AG09319 (cell line): ENCODE data around the gene FAM72D.
"Not testable (repeated sequence)": the region's sequence is repeated elsewhere in the genome, so short reads cannot be mapped to it uniquely, and the experiment has no call there.

Source experiments
- DNase-seq: peaks from one replicate; pipeline ENCODE4 v3.0.0-alpha.2; 2010; ENCODE audit warnings: low read depth; ENCODE audit errors: extremely low read depth

FAM72D gene

GRCh38 chr1:145095284-145096057, at the start of gene FAM72D, which contains the start of gene SRGAP2B:
Gene FAM72D (plus strand): TSS chr1:145095974. CDS start chr1:145096848, 874 bp downstream.
Gene SRGAP2B (minus strand): TSS chr1:145095328. CDS start chr1:145092901, 2,427 bp downstream.
- not testable (repeated sequence) for DNase-seq

GRCh38 chr1:145047553-145047952, 48.2 kb upstream of the FAM72D start:
- not testable (repeated sequence) for DNase-seq

GRCh38 chr1:145048181-145048856, 47.5 kb upstream of the FAM72D start:
- DNase-seq = not testable (repeated sequence)

GRCh38 chr1:145052019-145052776, 43.6 kb upstream of the FAM72D start:
- not testable (repeated sequence) for DNase-seq

- DNase-seq = not testable (repeated sequence)
These were observed 42.3 kb upstream of the FAM72D start for GRCh38 chr1:145053428-145053827.

DNA sequence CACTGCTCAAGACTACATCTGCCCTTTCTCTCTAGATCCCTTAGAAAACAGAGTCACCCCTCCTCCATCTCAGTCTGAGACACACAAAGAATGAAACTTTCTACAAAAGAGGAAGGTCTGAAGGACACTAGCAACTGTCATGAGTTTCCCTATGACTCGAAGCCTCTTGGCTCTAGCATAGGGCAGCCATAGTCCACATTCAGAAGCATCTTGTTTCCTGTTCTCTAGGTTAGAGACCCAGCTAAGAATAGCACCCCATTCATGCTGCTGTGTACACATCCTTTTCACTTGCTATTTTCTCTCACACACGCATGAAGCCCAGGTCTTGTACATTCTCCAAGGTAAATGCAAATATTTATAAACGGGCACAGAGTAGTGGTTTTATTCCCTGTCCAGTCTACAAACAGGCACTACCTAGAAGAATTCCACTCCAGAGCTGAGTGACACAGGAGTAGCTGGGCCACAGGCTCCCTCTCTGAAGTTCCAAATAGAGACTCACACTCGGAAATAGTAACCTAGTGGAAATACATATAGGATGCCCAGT, 40.5 kb upstream of the FAM72D start:
- not testable (repeated sequence) for DNase-seq

GRCh38 chr1:145058184-145058583, 37.6 kb upstream of the FAM72D start:
- not testable (repeated sequence) for DNase-seq

DNA sequence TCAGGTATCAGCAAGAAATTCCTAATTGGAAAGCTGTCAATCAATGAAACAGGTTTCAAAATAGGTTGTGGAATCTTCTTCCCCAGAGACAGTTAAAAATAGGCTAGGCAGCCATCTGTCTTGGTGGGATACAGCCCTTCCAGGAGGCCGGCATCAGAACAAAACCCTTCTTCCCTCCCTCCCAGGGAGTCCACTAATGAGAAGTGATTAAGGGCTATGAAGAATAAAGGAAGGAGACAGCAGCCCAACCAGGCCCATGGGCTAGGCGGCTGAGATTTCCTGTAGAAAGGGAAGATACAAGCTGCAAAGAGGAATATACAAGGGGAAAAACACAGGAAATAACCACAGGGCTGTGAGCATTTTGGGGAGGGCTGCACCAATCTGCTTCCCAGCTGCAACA, 32.5 kb upstream of the FAM72D start:
- not testable (repeated sequence) for DNase-seq

DNA sequence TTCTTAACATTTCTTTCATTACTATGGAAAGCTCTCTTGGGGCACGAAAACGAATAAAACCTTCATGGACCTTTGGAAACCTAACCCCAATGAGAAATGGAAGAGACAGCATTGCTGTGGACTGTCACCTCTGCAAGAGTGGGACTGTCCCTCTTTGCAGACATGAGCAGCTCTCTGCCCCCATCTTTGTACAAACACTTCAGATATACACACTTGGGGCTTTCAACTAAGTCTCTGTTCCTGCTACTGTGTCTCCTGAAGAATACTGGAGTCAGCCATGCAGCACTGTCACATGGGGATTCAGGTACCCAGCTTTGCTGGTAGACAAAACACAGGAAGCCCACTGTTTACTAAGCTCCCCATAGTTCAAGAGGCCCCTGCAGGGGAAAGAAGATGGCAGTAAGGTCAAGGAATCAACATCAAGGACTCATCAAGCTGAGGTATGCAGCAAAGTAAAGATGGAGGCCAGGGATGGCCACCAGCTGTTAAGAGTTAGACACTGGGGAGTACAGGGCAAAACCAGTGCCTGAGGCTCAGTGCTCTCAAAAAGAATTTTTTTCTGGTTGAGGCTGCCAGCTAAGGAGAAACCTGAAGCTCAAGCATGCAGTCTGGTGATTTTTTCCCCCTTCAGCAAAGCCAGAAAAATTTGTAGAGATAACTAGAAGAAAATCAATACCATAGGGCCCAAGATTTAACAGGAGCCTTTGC, 31.7 kb upstream of the FAM72D start:
- DNase-seq = not testable (repeated sequence)

GRCh38 chr1:145065194-145065826, 30.5 kb upstream of the FAM72D start:
- not testable (repeated sequence) for DNase-seq

DNA sequence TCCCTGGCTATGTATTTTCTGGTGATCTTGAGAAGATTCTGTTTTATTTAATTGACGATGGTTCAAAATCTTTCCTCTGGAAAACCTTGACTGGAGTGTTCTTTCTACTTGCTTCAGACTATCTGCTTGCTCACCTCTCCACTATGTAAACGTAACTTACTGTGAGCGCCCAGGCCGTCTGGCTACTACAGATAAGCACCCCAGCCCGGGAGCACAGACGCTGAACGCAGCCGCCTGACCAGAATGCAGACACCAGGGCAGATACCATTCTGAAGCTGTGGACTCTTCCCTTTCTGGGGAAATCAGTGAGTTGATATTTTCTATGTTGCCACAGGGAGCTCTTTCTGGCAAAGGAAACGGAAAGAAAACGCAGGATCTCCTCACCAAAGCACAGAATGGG, 29.3 kb upstream of the FAM72D start:
- not testable (repeated sequence) for DNase-seq

GRCh38 chr1:145071569-145071968, 24.2 kb upstream of the FAM72D start:
- not testable (repeated sequence) for DNase-seq

GRCh38 chr1:145074021-145074559, 21.7 kb upstream of the FAM72D start:
- not testable (repeated sequence) for DNase-seq

GRCh38 chr1:145076877-145077276, 18.9 kb upstream of the FAM72D start:
- DNase-seq = not testable (repeated sequence)

DNA sequence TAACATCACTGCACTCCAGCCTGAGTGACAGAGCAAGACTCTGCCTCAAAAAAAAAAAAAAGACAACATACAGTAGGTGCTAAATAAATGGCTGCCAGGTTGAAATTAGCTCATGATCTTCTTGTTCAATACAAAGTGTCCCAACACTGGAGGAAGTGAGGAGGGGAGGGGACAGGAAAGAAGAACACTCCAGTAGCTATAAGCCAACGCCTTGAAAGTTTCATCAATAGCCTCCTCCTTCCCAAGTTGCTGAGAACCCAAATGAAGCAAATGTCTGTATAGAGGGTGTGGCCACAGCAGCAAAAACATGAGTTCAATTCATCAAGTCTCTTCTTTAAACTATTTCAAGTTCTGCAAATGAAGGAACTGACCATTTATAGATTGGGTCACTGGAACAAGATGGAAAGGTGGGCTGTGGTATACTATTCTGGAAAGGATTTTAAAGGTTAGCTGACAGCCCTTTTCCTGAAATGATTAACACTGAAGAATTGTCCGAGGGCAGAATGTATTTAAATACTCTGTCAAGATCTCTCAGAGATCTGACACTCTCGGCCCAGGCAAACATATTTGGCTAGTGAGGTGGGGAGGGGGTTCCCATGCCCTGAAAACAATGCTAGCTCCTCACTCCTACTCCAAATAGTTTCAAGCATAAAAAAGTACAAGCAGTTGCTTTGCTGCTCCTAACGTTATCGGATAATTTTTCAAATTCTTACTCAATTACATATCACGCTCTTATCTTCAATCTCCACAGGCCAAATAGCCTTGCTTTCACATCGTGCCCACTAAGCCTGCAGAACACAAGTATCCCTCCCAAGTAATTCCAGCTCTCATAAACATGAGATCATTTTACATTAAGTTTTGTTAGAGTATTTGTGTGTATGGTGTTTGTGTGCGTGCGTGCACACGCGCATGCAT, 17.6 kb upstream of the FAM72D start:
- not testable (repeated sequence) for DNase-seq

GRCh38 chr1:145078787-145079370, 16.9 kb upstream of the FAM72D start:
- not testable (repeated sequence) for DNase-seq

- DNase-seq = not testable (repeated sequence)
These were observed 16.0 kb upstream of the FAM72D start for GRCh38 chr1:145079737-145080136.

- DNase-seq = not testable (repeated sequence)
These were observed 15.6 kb upstream of the FAM72D start for GRCh38 chr1:145080193-145080592.
